ENCODE measurements around the gene PREX1. TPM values are rescaled to one million over a fixed set of nuclear protein-coding genes. Genes with fewer than 3 reads are reported as not detected.
"Not testable (repeated sequence)": the region's sequence is repeated elsewhere in the genome, so short reads cannot be mapped to it uniquely, and the experiment has no call there.

The PREX1 gene
- total and polyA plus RNA-seq, 7 experiments from 2014 or later = 2.9 to 143 (median 48.6) TPM

DNA sequence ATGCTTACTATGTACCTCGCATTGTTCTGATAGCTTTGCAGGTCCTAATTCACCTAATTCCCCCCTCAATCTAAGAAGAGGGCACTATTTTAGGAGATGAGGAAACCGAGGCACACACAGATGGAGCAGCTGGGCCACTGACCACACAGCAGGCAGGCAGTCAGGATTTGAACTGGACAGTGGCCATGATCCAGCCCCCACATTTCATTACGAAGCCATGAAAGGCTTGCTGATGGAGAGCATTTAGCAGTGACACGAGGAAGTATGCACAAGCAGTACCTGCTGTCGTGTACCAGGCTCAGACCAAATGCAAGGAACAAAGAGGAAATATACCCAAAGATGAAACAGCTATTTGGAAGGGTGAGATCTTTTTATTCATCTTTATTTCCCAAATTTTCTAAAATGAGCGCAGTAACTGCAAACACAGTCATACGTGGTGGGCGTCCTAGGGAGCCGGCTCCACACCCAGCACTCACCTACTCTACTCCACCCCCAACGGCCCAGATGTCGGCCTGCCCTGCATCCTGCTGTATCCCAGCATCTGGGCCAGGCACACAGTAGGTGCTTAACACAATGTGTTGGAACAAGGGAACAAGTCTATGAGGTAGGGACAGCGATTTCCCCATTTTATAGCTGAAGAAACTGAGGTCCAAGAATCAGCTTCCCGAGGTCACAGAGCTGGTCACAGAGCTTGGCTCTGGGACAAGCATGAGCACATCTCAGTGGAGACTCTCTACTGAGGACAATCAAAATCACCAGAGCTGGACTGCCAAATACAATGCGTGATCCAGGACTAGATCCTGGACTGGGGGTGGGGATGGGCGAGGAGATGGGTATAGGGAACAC, 15.0 kb downstream of the PREX1 start:
- ChIA-PET POLR2A (interaction anchor here (1.7 kb wide), 1 partner anchor 14 kb away, joined by 6 read pairs; no protein-coding TSS in a partner anchor), CTCF (interaction anchor here (0.7 kb wide), 1 partner anchor 1057 kb away, joined by 3 read pairs; no protein-coding TSS in a partner anchor)
- H3K9me3 ChIP-seq (ENCODE audit: control insufficient read depth in 2 of 3, low read length in 3 of 3) = no peaks in the 10 kb centered on the region
- peaks cover 0 to 44% (median 0%) of the 10 kb centered on the region in 5 donors for H3K36me3 Mint-ChIP-seq
- H3K4me1 Mint-ChIP-seq = peaks cover 8 to 47% (median 30%) of the 10 kb centered on the region in 7 donors
- peaks cover 0 to 4% (median 0%) of the 10 kb centered on the region in 11 donors for H3K9me3 Mint-ChIP-seq
- no peak overlapping the region for H3K27ac ChIP-seq (ENCODE audit: low read depth, low read length)
- H3K27me3 ChIP-seq (ENCODE audit: control insufficient read depth in 2 of 2, insufficient read depth in 2 of 2, low read length in 2 of 2) = no peaks in the 10 kb centered on the region
- no peak overlapping the region for H3K4me3 Mint-ChIP-seq
- ATAC-seq (no peak), DNase-seq (peak in 1 of 9 donors; percentile 1)
- H3K27ac Mint-ChIP-seq = no peak overlapping the region
- H3K27me3 Mint-ChIP-seq = no peaks in the 10 kb centered on the region
- no peaks in the 10 kb centered on the region for H3K36me3 ChIP-seq (ENCODE audit: control insufficient read depth in 2 of 3, insufficient read depth in 3 of 3, low read length in 3 of 3)
- peaks cover 46 to 75% of the 10 kb centered on the region in 2 donors for H3K4me1 ChIP-seq (ENCODE audit: control insufficient read depth in 2 of 2, insufficient read depth in 2 of 2, low read length in 2 of 2)
- H3K4me3 ChIP-seq (ENCODE audit: low read length) = no peak overlapping the region
- intact Hi-C loops (cut with micrococcal nuclease) = no loop called here

GRCh38 chr20:48812114-48812513, 15.7 kb downstream of the PREX1 start:
- H3K4me3 Mint-ChIP-seq; H3K27me3 ChIP-seq (ENCODE audit: control insufficient read depth in 2 of 2, insufficient read depth in 2 of 2, low read length in 2 of 2); ATAC-seq; H3K27ac ChIP-seq (ENCODE audit: low read depth, low read length); intact Hi-C loops (cut with micrococcal nuclease); H3K27me3 Mint-ChIP-seq; DNase-seq; H3K9me3 Mint-ChIP-seq; H3K9me3 ChIP-seq (ENCODE audit: control insufficient read depth in 2 of 3, low read length in 3 of 3); H3K36me3 ChIP-seq (ENCODE audit: control insufficient read depth in 2 of 3, insufficient read depth in 3 of 3, low read length in 3 of 3); H3K4me3 ChIP-seq (ENCODE audit: low read length): not testable (repeated sequence)
- H3K4me1 ChIP-seq (ENCODE audit: control insufficient read depth in 2 of 2, insufficient read depth in 2 of 2, low read length in 2 of 2) = peaks cover 39 to 68% of the 10 kb centered on the region in 2 donors
- Mint-ChIP-seq H3K27ac (peak overlapping the region in 1 of 9 donors; percentile 73), H3K36me3 (peaks cover 0 to 44% (median 4%) of the 10 kb centered on the region in 5 donors), H3K4me1 (peaks cover 1 to 40% (median 23%) of the 10 kb centered on the region in 7 donors)
- ChIA-PET POLR2A (interaction anchor here (0.7 to 1.7 kb wide), 2 partner anchors 15 to 355 kb away, joined by 3 to 6 read pairs; no protein-coding TSS in a partner anchor), CTCF (interaction anchor here (0.7 to 0.8 kb wide), 2 partner anchors 51 to 1058 kb away, joined by 3 read pairs; no protein-coding TSS in a partner anchor)

GRCh38 chr20:48809673-48810072, 18.1 kb downstream of the PREX1 start:
- no peak for ATAC-seq
- Mint-ChIP-seq H3K27me3 (no peaks in the 10 kb centered on the region), H3K4me1 (peaks cover 0 to 34% (median 6%) of the 10 kb centered on the region in 7 donors), H3K27ac (peak overlapping the region in 1 of 9 donors; percentile 31), H3K9me3 (peaks cover 0 to 17% (median 7%) of the 10 kb centered on the region in 11 donors), H3K36me3 (peaks cover 5 to 46% (median 11%) of the 10 kb centered on the region in 5 donors), H3K4me3 (no peak overlapping the region)
- peaks cover 0 to 3% (median 0%) of the 10 kb centered on the region in 3 experiments for H3K9me3 ChIP-seq (ENCODE audit: control insufficient read depth in 2 of 3, low read length in 3 of 3)
- intact Hi-C loops (cut with micrococcal nuclease) = no loop called here
- peaks cover 21 to 58% of the 10 kb centered on the region in 2 donors for H3K4me1 ChIP-seq (ENCODE audit: control insufficient read depth in 2 of 2, insufficient read depth in 2 of 2, low read length in 2 of 2)
- no peaks in the 10 kb centered on the region for H3K27me3 ChIP-seq (ENCODE audit: control insufficient read depth in 2 of 2, insufficient read depth in 2 of 2, low read length in 2 of 2)
- H3K4me3 ChIP-seq (ENCODE audit: low read length) = no peak overlapping the region
- CTCF ChIA-PET = no interaction called here
- H3K36me3 ChIP-seq (ENCODE audit: control insufficient read depth in 2 of 3, insufficient read depth in 3 of 3, low read length in 3 of 3) = no peaks in the 10 kb centered on the region
- no peak overlapping the region for H3K27ac ChIP-seq (ENCODE audit: low read depth, low read length)
- DNase-seq = no peak
- POLR2A ChIA-PET = no interaction called here

GRCh38 chr20:48808382-48809034, 19.3 kb downstream of the PREX1 start:
- H3K9me3 ChIP-seq (ENCODE audit: control insufficient read depth in 2 of 3, low read length in 3 of 3) = peaks cover 0 to 3% (median 0%) of the 10 kb centered on the region in 3 experiments
- POLR2A ChIA-PET = no interaction called here
- H3K4me3 ChIP-seq (ENCODE audit: low read length) = no peak overlapping the region
- H3K27me3 ChIP-seq (ENCODE audit: control insufficient read depth in 2 of 2, insufficient read depth in 2 of 2, low read length in 2 of 2) = no peaks in the 10 kb centered on the region
- Mint-ChIP-seq H3K4me3 (peak overlapping the region in 2 of 10 donors; percentile 10 to 32), H3K27ac (peak overlapping the region in 1 of 9 donors; percentile 88), H3K36me3 (peaks cover 5 to 55% (median 11%) of the 10 kb centered on the region in 5 donors), H3K9me3 (peaks cover 0 to 17% (median 9%) of the 10 kb centered on the region in 11 donors), H3K27me3 (no peaks in the 10 kb centered on the region), H3K4me1 (peaks cover 0 to 42% (median 6%) of the 10 kb centered on the region in 7 donors)
- H3K36me3 ChIP-seq (ENCODE audit: control insufficient read depth in 2 of 3, insufficient read depth in 3 of 3, low read length in 3 of 3) = no peaks in the 10 kb centered on the region
- peaks cover 14 to 48% of the 10 kb centered on the region in 2 donors for H3K4me1 ChIP-seq (ENCODE audit: control insufficient read depth in 2 of 2, insufficient read depth in 2 of 2, low read length in 2 of 2)
- H3K27ac ChIP-seq (ENCODE audit: low read depth, low read length) = no peak overlapping the region
- no peak for ATAC-seq
- peak in 1 of 9 donors; percentile 5 for DNase-seq
- intact Hi-C loops (cut with micrococcal nuclease) = no loop called here
- CTCF ChIA-PET = no interaction called here

- H3K4me3 ChIP-seq (ENCODE audit: low read length) = no peak overlapping the region
Observed at GRCh38 chr20:48807586-48808381, 20.0 kb downstream of the PREX1 start.

GRCh38 chr20:48807051-48807450, 20.7 kb downstream of the PREX1 start:
- peaks cover 0 to 50% (median 12%) of the 10 kb centered on the region in 7 donors for H3K4me1 Mint-ChIP-seq
- no peak overlapping the region for H3K4me3 ChIP-seq (ENCODE audit: low read length)
- POLR2A ChIA-PET = no interaction called here
- H3K27ac Mint-ChIP-seq = no peak overlapping the region
- no peaks in the 10 kb centered on the region for H3K27me3 Mint-ChIP-seq
- no peak overlapping the region for H3K27ac ChIP-seq (ENCODE audit: low read depth, low read length)
- intact Hi-C loops (cut with micrococcal nuclease) = no loop called here
- peaks cover 8 to 60% (median 11%) of the 10 kb centered on the region in 5 donors for H3K36me3 Mint-ChIP-seq
- H3K9me3 ChIP-seq (ENCODE audit: control insufficient read depth in 2 of 3, low read length in 3 of 3) = peaks cover 0 to 3% (median 0%) of the 10 kb centered on the region in 3 experiments
- CTCF ChIA-PET = no interaction called here
- DNase-seq (no peak), ATAC-seq (no peak)
- no peaks in the 10 kb centered on the region for H3K27me3 ChIP-seq (ENCODE audit: control insufficient read depth in 2 of 2, insufficient read depth in 2 of 2, low read length in 2 of 2)
- H3K4me3 Mint-ChIP-seq = no peak overlapping the region
- peaks cover 9 to 52% of the 10 kb centered on the region in 2 donors for H3K4me1 ChIP-seq (ENCODE audit: control insufficient read depth in 2 of 2, insufficient read depth in 2 of 2, low read length in 2 of 2)
- peaks cover 0 to 17% (median 9%) of the 10 kb centered on the region in 11 donors for H3K9me3 Mint-ChIP-seq
- no peaks in the 10 kb centered on the region for H3K36me3 ChIP-seq (ENCODE audit: control insufficient read depth in 2 of 3, insufficient read depth in 3 of 3, low read length in 3 of 3)

More at GRCh38 chr20:48807586-48808381, 20.0 kb downstream of the PREX1 start:
- H3K4me1 Mint-ChIP-seq = peaks cover 0 to 44% (median 6%) of the 10 kb centered on the region in 7 donors
- intact Hi-C loops (cut with micrococcal nuclease) = no loop called here
- no peaks in the 10 kb centered on the region for H3K27me3 Mint-ChIP-seq
- Histone ChIP-seq H3K36me3 (ENCODE audit: control insufficient read depth in 2 of 3, insufficient read depth in 3 of 3, low read length in 3 of 3) (no peaks in the 10 kb centered on the region), H3K27me3 (ENCODE audit: control insufficient read depth in 2 of 2, insufficient read depth in 2 of 2, low read length in 2 of 2) (no peaks in the 10 kb centered on the region), H3K4me1 (ENCODE audit: control insufficient read depth in 2 of 2, insufficient read depth in 2 of 2, low read length in 2 of 2) (peaks cover 9 to 48% of the 10 kb centered on the region in 2 donors), H3K9me3 (ENCODE audit: control insufficient read depth in 2 of 3, low read length in 3 of 3) (peaks cover 0 to 3% (median 0%) of the 10 kb centered on the region in 3 experiments), H3K27ac (ENCODE audit: low read depth, low read length) (no peak overlapping the region)
- POLR2A ChIA-PET = no interaction called here
- peak overlapping the region in 1 of 10 donors; percentile 25 for H3K4me3 Mint-ChIP-seq
- H3K36me3 Mint-ChIP-seq = peaks cover 5 to 55% (median 11%) of the 10 kb centered on the region in 5 donors
- DNase-seq = peak in 1 of 9 donors; percentile 2
- CTCF ChIA-PET = no interaction called here
- H3K27ac Mint-ChIP-seq = no peak overlapping the region
- H3K9me3 Mint-ChIP-seq = peaks cover 0 to 17% (median 9%) of the 10 kb centered on the region in 11 donors
- no peak for ATAC-seq
